KBM-7 (cell line): ENCODE measurements around the gene MEX3C.

Source experiments
- DNase-seq: peaks from one replicate; pipeline ENCODE4 v3.0.0-alpha.2; 2015
- in situ Hi-C: fragments of 300-500 bp; cut with MboI; formaldehyde crosslinking; loops from 2 replicates; pipeline ENCODE4 v1.14.3; 2020; ENCODE audit warnings: low sequenced_read_pairs, low pct_unique_long_range_greater_than_20kb, mixed read lengths

The MEX3C gene

DNA sequence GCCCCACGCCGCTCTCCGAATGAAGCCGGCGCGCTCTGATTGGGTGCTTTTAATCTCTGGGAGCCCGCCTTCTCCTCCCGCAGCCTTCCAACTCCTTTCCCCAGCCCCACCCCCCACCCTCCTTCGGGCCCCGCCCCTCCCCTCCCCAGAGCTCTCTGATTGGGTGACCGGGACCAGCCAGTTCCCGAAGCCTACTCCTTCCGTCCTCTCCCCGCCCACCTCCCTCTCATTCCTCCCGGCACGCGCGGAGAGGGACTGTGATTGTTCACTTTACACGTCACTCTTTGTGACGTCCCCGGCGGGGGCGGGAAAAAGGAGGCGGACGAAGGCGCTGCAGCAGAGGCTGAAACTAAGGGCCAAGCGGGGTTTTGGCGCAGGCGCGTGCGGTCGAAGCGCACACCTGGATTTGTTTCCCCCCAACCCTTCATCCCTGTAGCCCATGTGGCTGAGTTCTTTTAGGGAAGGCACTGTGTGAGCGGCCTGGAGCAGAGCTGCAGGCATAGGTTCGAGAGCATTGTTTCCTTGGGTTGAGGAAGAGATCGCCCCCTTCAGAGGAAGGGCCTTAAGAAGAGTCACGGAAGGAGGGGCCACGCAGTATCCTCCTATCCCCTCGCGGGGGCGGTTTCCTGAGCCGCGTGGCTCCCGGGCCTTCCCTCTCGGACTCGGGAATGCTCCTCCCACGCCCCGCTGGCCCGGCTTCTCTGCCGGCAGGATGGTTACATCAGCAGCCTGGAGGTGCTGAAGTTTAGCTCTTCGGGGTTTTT is at the start of gene MEX3C:
Gene MEX3C, minus strand, starts transcription at position 21 of the 764 bp plus-strand sequence. CDS start 361 bp downstream, outside the sequence.
- peak; percentile 99 for DNase-seq
- in situ Hi-C loops, result no loop called here

DNA sequence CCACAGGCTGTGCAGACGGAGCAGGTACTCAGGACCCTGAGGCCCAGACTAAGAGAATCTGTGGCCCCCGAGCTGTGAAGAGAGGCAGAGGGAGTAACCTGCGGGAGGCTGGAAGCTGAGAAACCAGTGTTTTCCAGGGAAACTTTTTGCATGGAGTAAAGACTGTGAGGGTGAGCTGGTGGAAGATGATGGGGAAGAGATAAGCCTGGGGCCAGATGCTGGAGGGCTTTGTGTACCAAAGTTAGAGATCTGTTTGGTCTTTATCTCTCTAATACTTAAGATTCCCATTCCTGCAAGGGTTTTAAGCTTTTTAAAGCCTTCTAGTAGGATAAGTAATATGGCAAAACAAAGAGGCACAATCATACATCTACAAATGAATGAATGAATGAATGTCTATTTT is 43.7 kb upstream of the MEX3C start:
- in situ Hi-C loops, result no loop called here
- DNase-seq, result no peak

DNA sequence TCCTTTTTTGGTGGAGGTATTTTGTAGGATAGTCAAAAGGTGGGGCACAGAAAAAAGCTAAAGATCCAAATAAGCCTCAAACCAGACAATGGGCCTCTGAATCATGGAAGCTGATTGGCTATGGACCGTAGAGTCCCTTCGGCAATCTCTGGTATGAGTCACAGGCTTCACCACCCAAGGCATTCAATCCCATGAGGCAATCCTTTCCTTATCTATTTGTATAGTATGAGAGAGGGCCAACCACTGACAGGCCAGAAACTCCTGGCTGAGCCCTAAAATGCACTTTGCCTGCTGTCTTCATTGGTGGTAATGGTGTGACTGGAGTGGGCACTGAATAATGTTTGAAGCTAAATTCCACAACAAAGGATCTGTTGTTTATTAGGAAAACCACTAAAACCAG is 38.7 kb upstream of the MEX3C start:
- in situ Hi-C loops, result no loop called here
- no peak for DNase-seq

DNA sequence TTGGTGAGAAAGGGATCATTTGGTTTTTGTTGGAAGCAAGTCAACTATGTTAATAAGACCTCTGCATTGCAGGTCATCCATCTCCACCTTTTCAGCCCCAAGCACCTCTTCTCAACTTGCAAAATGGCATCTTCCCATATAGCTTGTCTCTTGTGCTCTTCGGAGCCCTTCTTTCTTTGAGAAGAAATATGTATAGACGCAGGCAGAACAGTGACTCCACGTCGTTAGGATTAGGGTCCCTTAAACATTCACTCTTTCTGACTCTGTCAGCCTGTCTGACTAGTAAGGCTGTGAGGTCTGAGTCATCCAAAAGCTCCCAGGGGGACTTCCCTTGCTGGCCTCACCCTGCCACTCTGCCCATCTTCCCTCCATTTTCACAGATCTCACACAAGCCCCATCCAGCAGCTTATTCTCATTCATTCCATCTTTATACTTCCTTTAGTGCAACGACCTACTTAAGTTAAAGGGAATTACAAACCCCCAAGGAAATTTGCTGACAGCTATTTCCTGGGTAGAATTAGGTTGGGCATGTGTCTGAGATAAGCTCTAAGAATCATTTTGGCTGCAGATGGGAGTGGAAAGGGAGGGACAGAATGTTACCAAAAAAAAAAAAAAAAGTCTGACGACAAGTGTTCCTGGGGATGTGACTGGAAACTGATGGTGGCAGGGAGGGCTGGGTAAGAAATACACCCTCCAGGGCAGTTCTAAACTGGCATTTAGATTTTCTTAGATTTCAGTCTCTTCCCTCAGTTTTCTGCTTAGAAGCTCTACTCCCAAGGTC is 37.7 kb upstream of the MEX3C start:
- in situ Hi-C loops, result no loop called here
- no peak for DNase-seq

DNA sequence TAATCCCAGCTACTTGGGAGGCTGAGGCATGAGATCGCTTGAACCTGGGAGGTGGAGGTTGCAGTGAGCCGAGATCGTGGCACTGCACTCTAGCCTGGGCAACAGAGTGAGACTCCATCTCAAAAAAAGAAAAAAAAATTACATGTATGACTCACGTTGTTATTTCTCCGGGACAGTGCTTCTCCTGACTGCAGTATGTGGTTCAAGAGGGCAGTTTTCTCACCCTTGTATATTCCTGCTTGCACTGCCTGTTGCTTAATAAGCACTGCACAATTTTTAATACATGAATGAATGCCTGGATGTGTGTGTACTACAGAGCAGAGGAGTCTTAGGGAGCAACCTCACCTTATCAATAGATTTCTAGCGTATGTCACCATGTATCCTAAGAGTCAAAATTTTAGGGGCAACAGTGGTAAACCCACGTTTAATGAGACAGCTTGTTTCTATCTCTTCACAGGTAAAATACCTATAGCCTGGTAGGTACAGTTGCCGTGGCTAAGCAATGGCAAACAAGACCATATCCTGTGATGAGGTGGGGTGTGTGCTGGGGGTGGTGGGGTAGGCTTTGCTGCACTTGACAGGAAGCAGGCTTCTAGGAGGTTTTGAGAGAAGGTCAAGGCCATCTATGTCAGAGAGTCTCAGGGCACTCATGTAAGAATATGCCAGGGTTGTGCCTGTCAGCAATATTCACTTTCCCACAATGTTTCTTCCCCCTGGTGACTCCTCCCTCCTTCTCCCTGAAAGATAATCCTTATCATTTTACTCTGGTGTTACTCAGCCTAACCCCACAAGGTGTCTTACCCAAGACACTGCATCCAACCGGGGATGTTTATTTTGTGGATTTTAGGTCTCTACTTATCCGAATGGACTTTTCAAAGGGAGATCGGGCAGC is 36.9 kb upstream of the MEX3C start:
- in situ Hi-C loops, result no loop called here
- no peak for DNase-seq

DNA sequence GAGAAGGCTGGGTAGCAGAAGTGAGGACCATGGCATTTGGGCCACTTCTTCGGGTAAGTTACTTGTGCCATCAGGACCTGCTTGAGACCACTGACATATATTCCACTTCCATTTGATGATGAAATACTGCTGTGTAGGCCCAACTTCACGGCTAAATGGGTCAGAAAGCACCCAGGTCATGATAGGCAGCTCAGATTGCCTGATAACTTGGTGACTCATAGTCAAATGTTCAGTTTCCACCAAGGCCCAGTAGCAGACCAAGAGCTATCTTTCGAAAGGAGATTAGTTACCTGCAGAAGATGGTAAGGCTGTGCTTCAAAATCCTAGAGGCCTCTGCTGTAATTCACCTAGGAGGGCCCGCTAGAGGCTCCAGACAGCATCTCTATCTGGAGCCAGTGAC is 31.8 kb upstream of the MEX3C start:
- in situ Hi-C loops, result no loop called here
- DNase-seq, result no peak

DNA sequence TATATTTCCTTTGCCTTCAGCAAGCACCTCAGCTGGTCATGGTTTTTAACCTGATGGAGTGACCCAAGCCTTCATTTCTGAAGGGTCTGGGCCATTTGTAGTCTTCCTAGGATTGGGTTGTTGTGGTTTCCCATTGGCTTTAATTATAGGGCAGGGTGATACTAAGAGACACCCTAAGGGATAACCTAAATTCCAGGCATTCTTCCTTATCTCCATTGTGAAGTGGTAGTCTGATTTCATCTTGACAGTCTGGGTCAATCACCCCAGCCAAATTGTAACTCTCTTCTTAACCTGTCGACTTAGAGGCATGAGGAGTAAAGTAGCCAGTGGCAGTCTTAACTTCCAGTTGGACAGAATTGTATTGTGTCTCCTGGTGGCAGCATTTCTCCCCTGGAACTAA is 30.2 kb upstream of the MEX3C start:
- no peak for DNase-seq
- in situ Hi-C loops, result no loop called here

DNA sequence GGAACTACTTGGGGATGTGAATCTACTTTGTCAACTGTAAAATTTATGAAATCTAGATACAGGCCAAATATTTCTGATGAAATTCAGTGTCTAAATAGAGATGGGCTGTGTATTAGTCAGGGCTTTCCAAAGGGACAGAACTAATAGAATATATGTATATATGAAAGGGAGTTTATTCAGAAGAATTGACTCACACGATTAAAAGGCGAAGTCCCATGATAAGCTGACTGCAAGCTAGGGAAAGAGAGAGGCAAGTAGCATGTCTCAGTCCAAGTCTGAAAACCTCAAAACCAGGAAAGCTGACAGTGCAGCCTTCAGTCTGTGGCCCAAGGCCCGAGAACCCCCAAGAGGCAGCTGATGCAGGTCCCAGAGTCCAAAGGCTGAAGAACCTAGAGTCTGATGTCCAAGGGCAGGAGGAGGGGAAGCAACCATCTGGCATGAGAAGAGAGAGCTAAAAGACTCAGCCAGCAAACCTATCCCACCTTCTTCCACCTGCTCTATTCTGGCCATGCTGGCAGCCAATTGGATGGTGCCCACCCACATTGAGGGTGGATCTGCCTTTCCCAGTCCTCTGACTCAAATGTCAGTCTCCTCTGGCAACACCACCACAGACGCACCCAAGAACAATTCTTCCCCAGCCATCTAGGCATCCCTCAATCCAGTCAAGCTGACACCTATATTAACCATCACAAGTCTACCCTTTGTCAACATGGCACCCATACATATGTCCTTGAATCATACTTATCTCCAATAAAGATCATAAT is 29.3 kb upstream of the MEX3C start:
- no peak for DNase-seq
- in situ Hi-C loops, result no loop called here

DNA sequence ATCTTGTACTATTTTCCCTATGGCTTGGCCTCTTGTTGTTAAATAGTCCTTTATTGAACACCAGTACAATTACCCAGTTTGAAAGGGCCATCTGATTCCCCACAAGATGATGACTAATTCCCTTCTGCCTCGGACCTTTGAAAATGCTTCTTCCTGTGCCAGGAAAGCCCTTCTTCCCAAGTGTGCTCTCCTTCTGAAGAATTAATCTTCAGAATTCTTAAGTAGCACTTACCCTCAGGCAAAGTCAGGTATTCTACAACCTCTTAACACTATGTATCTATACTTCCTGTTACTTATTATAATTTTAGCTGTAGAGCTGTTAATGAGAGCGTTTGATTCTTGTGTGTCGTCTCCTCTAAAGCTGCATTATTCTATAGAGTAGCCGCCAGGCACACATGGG is 28.6 kb upstream of the MEX3C start:
- in situ Hi-C loops, result no loop called here
- DNase-seq, result no peak

DNA sequence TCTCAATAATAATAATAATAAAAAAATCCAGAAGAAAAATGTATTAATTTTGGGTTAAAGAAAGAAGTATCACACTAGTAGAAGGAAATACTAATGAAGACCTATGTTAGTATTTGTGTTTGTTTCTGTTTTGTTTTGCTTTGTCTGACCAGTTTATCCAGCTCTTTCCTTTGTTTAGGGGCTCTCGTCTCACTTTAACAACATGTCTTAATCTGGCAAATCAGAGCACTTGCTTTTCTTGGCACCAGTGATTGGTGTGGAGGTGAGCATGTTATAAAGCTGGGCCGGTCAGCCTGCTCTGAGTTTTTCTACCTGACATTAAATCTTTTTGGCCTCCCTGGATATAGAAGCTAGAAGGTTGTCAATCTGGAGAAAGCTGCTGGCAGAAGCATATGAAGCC is 15.1 kb upstream of the MEX3C start:
- in situ Hi-C loops, result no loop called here
- no peak for DNase-seq

DNA sequence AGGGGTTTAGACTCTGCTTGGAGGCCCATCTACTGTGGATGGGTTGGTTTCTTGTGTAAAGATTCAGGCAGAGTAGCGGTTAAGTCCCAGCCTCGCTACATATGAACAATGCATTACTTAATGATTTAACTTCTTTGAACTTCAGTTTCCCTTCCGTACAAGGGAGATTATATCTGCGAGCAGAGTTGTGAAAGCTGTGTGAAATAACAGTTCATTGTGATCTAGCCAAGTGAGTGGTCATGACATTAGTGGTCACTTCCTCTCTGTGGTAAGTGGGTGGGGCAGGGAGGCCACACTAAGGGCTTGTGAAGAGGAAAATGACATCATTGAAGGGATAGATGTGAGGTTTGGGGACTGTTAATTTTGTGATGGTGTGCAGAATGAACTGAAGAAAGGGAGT is 14.1 kb upstream of the MEX3C start:
- peak; percentile 77 for DNase-seq
- in situ Hi-C loops, result no loop called here

DNA sequence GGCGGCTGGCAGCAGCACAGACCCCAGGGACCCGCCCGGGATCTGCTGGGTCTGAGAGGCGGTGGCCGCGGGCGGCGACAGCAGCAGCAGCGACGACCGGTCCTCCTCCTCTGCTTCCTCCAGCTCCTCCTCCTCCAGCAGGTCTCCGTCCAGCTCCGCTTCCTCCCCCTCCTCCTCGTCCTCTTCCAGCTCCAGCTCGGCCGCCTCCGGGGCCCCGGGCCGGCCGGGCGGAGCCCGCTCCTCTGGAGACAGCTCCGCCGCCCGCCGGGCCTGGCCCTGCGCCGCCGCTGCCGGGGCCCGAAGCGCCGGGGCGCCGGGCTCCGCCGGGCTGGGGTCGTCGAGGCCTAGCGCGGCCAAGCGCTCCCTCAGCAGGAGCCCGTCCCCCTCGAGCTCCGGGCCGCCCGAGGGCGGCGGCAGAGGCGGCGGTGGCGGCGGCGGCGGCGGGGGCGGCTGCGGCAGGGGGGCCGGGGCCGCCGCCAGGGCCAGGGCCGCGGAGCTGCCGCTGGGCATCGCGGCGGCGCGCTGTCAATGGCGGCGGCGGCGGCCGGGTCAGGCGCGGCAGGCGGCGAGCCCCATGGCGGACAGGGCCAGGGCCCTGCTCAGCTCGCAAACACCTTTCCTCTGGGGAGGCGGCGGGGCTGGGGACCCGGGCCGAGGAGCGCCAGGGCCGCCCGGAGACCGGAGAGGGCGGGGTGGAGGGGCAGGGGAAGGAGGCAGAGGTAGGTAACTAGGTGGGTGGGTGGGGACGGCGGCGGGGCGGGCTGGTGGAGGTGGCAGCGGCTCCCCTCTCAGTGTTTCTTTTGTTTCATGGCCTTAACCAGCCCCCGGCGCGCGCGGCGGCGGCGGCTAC is 445 bp downstream of the MEX3C start:
- in situ Hi-C loops, result no loop called here
- DNase-seq, result peak; percentile 59

DNA sequence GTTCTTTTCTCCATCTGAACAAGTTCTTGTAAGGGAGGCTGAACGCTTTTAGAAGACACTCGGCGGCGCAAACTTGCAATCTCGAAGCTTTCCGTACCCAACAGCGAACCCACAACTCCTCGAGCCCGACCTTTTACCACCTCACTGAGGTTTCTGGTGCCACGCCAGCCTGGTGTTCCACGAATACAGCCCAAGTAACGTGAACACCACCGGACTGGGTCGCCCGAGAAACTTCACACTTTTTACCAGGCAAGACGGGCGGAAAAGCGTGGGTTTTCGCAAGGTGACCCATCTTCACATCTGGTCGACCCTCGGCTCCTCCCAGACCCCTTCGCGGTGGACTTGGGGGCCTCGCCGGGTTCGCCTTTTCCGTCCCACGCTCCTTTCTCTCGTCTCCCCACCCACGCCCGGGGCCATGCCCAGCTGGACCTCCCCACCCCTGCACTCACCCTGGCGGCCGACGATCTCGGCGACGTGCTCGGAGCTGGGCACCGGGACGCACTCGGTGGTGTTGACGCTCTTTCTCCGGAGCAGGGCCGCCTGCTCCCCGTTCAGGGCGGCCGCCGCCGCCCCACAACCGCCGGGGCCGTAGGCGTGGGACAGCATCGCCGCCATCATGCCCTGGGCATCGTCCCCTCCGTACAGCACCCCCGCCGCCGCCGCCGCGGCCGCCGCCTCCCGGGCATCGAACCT is 1.2 kb downstream of the MEX3C start:
- DNase-seq, result peak; percentile 33
- in situ Hi-C loops, result no loop called here

DNA sequence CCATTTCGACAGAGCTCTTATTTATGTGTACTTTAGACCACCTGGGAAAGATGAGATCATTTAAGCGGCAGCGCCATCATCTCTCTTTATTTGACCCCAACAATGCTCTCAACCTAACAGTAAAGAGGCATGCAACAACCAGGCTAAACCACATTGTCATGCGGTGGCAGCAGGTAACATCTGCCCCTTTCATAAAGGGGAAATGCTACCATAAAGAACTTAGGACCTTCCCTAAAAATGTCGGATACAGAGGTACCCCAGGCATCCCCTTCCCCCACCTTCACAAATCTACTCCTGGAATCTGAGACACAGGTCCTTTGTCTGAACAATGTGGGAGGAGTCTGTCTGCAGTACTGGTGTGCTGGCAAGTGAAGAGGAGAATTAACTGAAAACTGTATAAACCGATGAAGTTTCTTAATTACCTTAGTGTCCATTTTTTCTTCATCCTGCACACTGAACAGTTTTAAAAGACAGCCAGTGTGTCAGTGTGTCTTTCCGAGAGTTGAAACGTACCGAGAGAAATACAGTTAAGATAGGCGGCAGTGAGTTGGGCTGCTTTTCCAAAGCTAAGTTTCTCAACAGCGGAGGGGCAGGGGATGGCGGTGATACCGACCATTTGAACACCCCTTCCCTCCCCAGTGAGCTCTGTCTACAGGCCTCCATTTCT is 1.9 kb downstream of the MEX3C start:
- peak; percentile 69 for DNase-seq
- in situ Hi-C loops, result no loop called here

DNA sequence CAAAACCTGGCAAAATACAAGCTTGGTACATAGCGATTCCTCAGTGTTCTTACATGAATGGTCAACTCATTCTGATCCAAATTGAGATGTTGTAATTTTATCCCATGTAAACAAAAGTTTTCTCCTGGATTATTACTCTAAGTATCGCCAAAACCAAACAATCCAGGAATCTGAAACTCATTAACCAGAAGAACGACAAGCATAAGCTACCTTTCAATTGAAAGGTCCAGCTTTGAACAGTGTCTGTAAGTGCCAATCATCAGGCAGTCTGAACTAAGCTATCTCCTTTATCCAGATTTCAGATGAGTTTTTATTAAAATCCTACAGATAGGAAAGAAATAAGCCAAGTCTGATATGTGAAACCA is 2.4 kb downstream of the MEX3C start:
- in situ Hi-C loops, result no loop called here

DNA sequence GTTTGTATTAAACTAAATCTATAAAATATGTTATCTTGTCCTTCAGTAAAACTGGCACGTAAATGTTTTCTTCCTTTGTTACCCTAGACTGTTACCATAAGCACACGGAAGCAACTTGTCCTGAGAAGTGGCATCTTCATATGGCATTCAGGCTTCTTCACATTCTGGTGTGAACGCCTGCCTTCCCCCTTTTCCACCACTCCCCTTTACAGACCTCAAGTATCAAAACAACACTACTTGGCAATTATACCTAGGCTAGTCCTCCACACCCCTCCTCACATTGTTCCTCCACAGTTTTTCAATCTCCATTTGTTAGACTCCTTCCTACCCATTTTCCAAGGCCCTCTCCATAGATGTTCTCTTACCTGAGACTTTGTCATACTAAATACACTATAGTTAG is 2.9 kb downstream of the MEX3C start:
- in situ Hi-C loops, result no loop called here
- DNase-seq, result peak; percentile 21

More for the DNA sequence above, 2.4 kb downstream of the MEX3C start:
- no peak for DNase-seq

DNA sequence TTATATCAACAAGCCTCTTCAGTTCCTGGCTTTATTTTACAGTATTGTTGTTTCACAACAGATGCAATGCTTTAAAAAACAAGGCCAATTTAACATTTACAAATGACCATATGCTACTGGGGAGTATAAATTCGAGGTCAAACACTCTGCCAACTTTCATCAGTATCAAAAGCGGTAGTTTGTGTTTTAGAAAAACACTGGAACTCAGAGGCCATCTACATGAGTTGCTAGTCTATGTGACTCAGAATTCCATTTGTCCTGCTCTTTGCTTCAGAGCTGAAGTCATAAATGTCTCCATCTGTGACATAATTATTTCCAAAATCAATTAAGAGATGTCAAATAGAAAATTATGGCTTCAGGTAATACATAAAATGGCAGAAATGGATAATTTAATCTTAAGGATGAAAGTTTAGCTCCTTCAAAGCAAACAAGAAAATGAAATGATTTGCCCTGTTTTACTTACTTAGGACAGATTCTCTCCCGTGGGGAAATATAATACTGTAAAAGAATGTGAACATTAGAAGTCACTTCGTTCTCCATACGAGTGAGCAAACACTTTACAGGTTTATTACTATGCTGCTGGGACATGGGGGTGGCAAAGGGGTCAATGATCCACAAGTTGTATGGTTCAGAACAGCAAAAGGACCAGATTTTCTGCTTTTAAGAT is 3.7 kb downstream of the MEX3C start:
- no peak for DNase-seq
- in situ Hi-C loops, result no loop called here
